ENCODE measurements around the gene HHIP.

HHIP gene

GRCh38 chr4:144653781-144654545 is 8.0 kb downstream of the HHIP start:
- no peak for DNase-seq (ENCODE audit: low read depth)
- in situ Hi-C loops (cut with HindIII; ENCODE audit: low sequenced_read_pairs): no loop called here
- no peak for TF ChIP-seq CTCF (IDR thresholded peaks at IDR 0.05; ENCODE audit: low read depth, low read length, missing control alignments)
- H3K4me3 ChIP-seq (ENCODE audit: low read depth, low read length): no peak overlapping the region

- no peak overlapping the region for H3K4me3 ChIP-seq (ENCODE audit: low read depth, low read length)
- in situ Hi-C loops (cut with HindIII; ENCODE audit: low sequenced_read_pairs): no loop called here
- no peak for TF ChIP-seq CTCF (IDR thresholded peaks at IDR 0.05; ENCODE audit: low read depth, low read length, missing control alignments)
- no peak for DNase-seq (ENCODE audit: low read depth)
Measured at GRCh38 chr4:144655491-144655890, 9.5 kb downstream of the HHIP start.

- peak; percentile 31 for DNase-seq (ENCODE audit: low read depth)
- in situ Hi-C loops (cut with HindIII; ENCODE audit: low sequenced_read_pairs): no loop called here
- TF ChIP-seq CTCF (IDR thresholded peaks at IDR 0.05; ENCODE audit: low read depth, low read length, missing control alignments): no peak
- no peak overlapping the region for H3K4me3 ChIP-seq (ENCODE audit: low read depth, low read length)
Measured at GRCh38 chr4:144656850-144657249, 10.9 kb downstream of the HHIP start.

GRCh38 chr4:144658015-144658567 is 12.1 kb downstream of the HHIP start:
- in situ Hi-C loops (cut with HindIII; ENCODE audit: low sequenced_read_pairs): no loop called here
- TF ChIP-seq CTCF (IDR thresholded peaks at IDR 0.05; ENCODE audit: low read depth, low read length, missing control alignments): no peak
- DNase-seq (ENCODE audit: low read depth): no peak
- H3K4me3 ChIP-seq (ENCODE audit: low read depth, low read length): no peak overlapping the region

- no peak overlapping the region for H3K4me3 ChIP-seq (ENCODE audit: low read depth, low read length)
- DNase-seq (ENCODE audit: low read depth): no peak
- no peak for TF ChIP-seq CTCF (IDR thresholded peaks at IDR 0.05; ENCODE audit: low read depth, low read length, missing control alignments)
- in situ Hi-C loops (cut with HindIII; ENCODE audit: low sequenced_read_pairs): no loop called here
Measured at GRCh38 chr4:144658903-144659302, 12.9 kb downstream of the HHIP start.

GRCh38 chr4:144659447-144659846 is 13.5 kb downstream of the HHIP start:
- in situ Hi-C loops (cut with HindIII; ENCODE audit: low sequenced_read_pairs): no loop called here
- H3K4me3 ChIP-seq (ENCODE audit: low read depth, low read length): no peak overlapping the region
- no peak for DNase-seq (ENCODE audit: low read depth)
- no peak for TF ChIP-seq CTCF (IDR thresholded peaks at IDR 0.05; ENCODE audit: low read depth, low read length, missing control alignments)

Measured in astrocyte of the cerebellum (primary cell).